PC-3 (cell line): ENCODE data around the gene PDIA6. TPM values are rescaled to one million over a fixed set of nuclear protein-coding genes. Genes with fewer than 3 reads are reported as not detected.

Experiments used
- ATAC-seq: fragments of 200-7000 bp; cut with Tn5 transposase; 2 replicates; pipeline ENCODE4 v1.9.1; 2020; ENCODE audit warnings: mild to moderate bottlenecking, moderate library complexity
- BruUV-seq: library from RNA; stranded (reverse); fragments of 400-500 nt; replicated peaks from 2 replicates; lab custom pipeline; 2021; lab: Mats Ljungman, UMichigan
- CTCF ChIA-PET: fragments of 300-600 bp; sonication (Branson Sonifier 250); formaldehyde crosslinking; loops from one replicate; lab custom pipeline; 2022; ENCODE audit warnings: antibody characterized with exemption; lab: Charles Lee
- POLR2A ChIA-PET: fragments of 300-600 bp; sonication (Branson Sonifier 250); formaldehyde crosslinking; loops from one replicate; lab custom pipeline; 2022; ENCODE audit warnings: antibody characterized with exemption; ENCODE audit not compliant: unreplicated experiment; lab: Charles Lee
- DNase-seq: peaks from one replicate; pipeline ENCODE4 v3.0.0-alpha.2; 2015
- H2AFZ ChIP-seq: fragments of 300-600 bp; sonication (generic); 2 replicates; pipeline ENCODE4 v1.6.0; 2016; ENCODE audit warnings: antibody characterized with exemption, low read length
- H3F3A ChIP-seq: fragments of 300-600 bp; sonication (generic); one replicate; pipeline ENCODE4 v1.6.0; 2017; ENCODE audit warnings: antibody characterized with exemption, low read length, control low read depth, mild to moderate bottlenecking; ENCODE audit not compliant: unreplicated experiment
- H3K27ac ChIP-seq: fragments of 300-600 bp; sonication (generic); 2 replicates; pipeline ENCODE4 v1.5.1; 2016; ENCODE audit warnings: mild to moderate bottlenecking, low read length
- H3K27me3 ChIP-seq: fragments of 300-600 bp; sonication (generic); 2 replicates; pipeline ENCODE4 v1.6.1; 2016; ENCODE audit warnings: low read length, mixed read lengths
- H3K36me3 ChIP-seq: fragments of 300-600 bp; sonication (generic); 2 replicates; pipeline ENCODE4 v1.6.1; 2016; ENCODE audit warnings: low read depth, mixed run types, low read length, mixed read lengths
- H3K4me1 ChIP-seq: fragments of 300-600 bp; sonication (generic); 2 replicates; pipeline ENCODE4 v1.5.1; 2016; ENCODE audit warnings: low read length; ENCODE audit not compliant: insufficient read depth
- H3K4me2 ChIP-seq: fragments of 300-600 bp; sonication (generic); 2 replicates; pipeline ENCODE4 v1.6.0; 2016; ENCODE audit warnings: low read length
- H3K4me3 ChIP-seq: fragments of 300-600 bp; sonication (generic); 2 replicates; pipeline ENCODE4 v1.5.1; 2016; ENCODE audit warnings: mild to moderate bottlenecking, low read length, mixed read lengths
- H3K79me2 ChIP-seq: fragments of 300-600 bp; sonication (generic); 2 replicates; pipeline ENCODE4 v1.6.1; 2017; ENCODE audit warnings: low read length, mixed read lengths
- H3K9ac ChIP-seq: fragments of 300-600 bp; sonication (generic); 2 replicates; pipeline ENCODE4 v1.6.0; 2016; ENCODE audit warnings: mild to moderate bottlenecking, low read length
- H3K9me2 ChIP-seq: fragments of 300-600 bp; sonication (generic); replicated peaks from 2 replicates; pipeline ENCODE4 v1.6.1; 2016; ENCODE audit warnings: mixed run types, low read length, mixed read lengths
- H3K9me3 ChIP-seq: fragments of 300-600 bp; sonication (generic); 2 replicates; pipeline ENCODE4 v1.6.1; 2016; ENCODE audit warnings: low read length, mixed read lengths
- H4K20me1 ChIP-seq: fragments of 300-600 bp; sonication (generic); 2 replicates; pipeline ENCODE4 v1.6.1; 2016; ENCODE audit warnings: low read length, mixed read lengths
- EZH2 ChIP-seq: fragments of 300-600 bp; sonication (generic); IDR thresholded peaks from one replicate; pipeline ENCODE4 v1.6.1; 2017; ENCODE audit warnings: antibody characterized with exemption, mild to moderate bottlenecking, low read length; ENCODE audit not compliant: unreplicated experiment
- EZH2phosphoT487 ChIP-seq: fragments of 300-600 bp; sonication (generic); IDR thresholded peaks from 2 replicates; pipeline ENCODE4 v1.6.1; 2018; ENCODE audit warnings: mild to moderate bottlenecking, antibody characterized with exemption, low read length, borderline replicate concordance
- intact Hi-C: fragments of 100-400 bp; cut with micrococcal nuclease; formaldehyde crosslinking; loops from 2 replicates; pipeline ENCODE4 v1.9.0; 2023
- total RNA-seq: library from RNA; depleted of rRNA; stranded (reverse); fragments of >200 nt; gene quantifications from 2 replicates; pipeline ENCODE4 v1.2.3, GENCODE V29; 2014
- TF ChIP-seq, protein P1 (sequence below): fragments of 300-600 bp; sonication (generic); conservative IDR thresholded peaks from 2 replicates; pipeline ENCODE4 v1.5.1; 2017; ENCODE audit warnings: antibody characterized with exemption, low read depth, mild to moderate bottlenecking, low read length

The PDIA6 gene
- total RNA-seq, 1 experiment from 2014 or later: 351 TPM

DNA sequence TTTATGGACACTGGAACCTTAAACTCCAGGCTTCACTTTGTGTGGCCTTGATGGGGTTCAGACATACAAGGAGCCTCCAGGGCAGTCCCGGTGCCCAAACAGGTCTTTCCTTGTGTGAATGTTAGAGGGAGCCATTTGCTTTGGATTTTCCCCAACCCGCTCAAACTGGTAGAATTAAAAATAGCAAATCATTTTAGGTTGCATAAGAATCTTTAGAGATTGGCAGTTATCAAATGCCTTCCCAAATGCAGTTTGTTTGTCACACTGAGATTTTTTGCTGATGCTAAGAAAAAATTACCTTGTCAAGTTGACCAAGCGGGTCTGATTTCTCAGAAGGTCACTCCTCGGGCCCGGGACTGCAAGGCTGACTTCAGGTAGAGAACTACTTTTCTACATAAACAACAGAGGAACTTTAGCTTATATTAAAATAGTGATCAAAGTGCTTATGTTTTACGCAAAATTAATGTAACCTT lies 54.7 kb downstream of the PDIA6 start:
- DNase-seq: no peak
- no peaks in the 10 kb centered on the region for H4K20me1 ChIP-seq
- no peak for TF ChIP-seq EZH2phosphoT487
- no peak for TF ChIP-seq EZH2
- TF ChIP-seq, protein P1, sequence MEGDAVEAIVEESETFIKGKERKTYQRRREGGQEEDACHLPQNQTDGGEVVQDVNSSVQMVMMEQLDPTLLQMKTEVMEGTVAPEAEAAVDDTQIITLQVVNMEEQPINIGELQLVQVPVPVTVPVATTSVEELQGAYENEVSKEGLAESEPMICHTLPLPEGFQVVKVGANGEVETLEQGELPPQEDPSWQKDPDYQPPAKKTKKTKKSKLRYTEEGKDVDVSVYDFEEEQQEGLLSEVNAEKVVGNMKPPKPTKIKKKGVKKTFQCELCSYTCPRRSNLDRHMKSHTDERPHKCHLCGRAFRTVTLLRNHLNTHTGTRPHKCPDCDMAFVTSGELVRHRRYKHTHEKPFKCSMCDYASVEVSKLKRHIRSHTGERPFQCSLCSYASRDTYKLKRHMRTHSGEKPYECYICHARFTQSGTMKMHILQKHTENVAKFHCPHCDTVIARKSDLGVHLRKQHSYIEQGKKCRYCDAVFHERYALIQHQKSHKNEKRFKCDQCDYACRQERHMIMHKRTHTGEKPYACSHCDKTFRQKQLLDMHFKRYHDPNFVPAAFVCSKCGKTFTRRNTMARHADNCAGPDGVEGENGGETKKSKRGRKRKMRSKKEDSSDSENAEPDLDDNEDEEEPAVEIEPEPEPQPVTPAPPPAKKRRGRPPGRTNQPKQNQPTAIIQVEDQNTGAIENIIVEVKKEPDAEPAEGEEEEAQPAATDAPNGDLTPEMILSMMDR: no peak
- no peak overlapping the region for H3K9ac ChIP-seq
- no peak overlapping the region for H2AFZ ChIP-seq
- H3K9me3 ChIP-seq: no peaks in the 10 kb centered on the region
- ATAC-seq: no peak; the same call in 1 of the 2 replicates
- no peak overlapping the region for H3K4me3 ChIP-seq
- no peak overlapping the region for H3K27ac ChIP-seq
- no TSS peak for BruUV-seq
- no peaks in the 10 kb centered on the region for H3K36me3 ChIP-seq
- CTCF ChIA-PET: no interaction called here
- H3F3A ChIP-seq: no peaks in the 10 kb centered on the region
- POLR2A ChIA-PET: no interaction called here
- no peaks in the 10 kb centered on the region for H3K79me2 ChIP-seq
- no peak overlapping the region for H3K4me2 ChIP-seq
- H3K27me3 ChIP-seq: no peaks in the 10 kb centered on the region
- H3K4me1 ChIP-seq: peaks cover 8% of the 10 kb centered on the region; the same call in 1 of the 2 replicates
- intact Hi-C loops: loop anchor here (5.0 kb wide), 1 partner anchor 41 kb away; no protein-coding TSS in a partner anchor
- H3K9me2 ChIP-seq: no peaks in the 10 kb centered on the region

DNA sequence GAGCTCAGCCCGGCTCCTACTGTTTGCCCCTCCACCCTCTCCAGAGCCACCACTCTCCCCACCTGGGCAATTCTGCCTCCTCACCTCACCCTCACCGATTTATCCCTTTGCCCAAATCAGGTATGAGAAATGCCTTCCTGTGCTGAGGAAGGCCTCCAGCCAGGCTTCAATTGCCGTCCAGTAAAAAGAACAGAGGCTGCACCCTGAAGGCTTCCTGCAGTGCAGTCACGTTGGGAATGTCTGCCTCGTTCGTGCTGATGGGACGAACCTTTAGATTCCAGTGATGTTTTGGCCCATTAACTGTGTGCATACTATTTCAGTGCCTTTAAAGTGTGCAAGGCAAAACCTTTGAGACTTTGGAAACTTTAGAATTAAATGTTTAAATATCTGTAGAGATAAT lies 57.0 kb downstream of the PDIA6 start:
- no peak overlapping the region for H2AFZ ChIP-seq
- ChIA-PET CTCF (no interaction called here), POLR2A (no interaction called here)
- H3F3A ChIP-seq: no peaks in the 10 kb centered on the region
- H3K27ac ChIP-seq: no peak overlapping the region
- H4K20me1 ChIP-seq: no peaks in the 10 kb centered on the region
- ATAC-seq: no peak
- H3K4me1 ChIP-seq: peaks cover 13% of the 10 kb centered on the region; the same call in 1 of the 2 replicates
- H3K9ac ChIP-seq: no peak overlapping the region
- no peak for DNase-seq
- no peaks in the 10 kb centered on the region for H3K27me3 ChIP-seq
- H3K36me3 ChIP-seq: no peaks in the 10 kb centered on the region
- H3K4me2 ChIP-seq: no peak overlapping the region
- no peaks in the 10 kb centered on the region for H3K9me3 ChIP-seq
- intact Hi-C loops: loop anchor here (5.0 kb wide), 1 partner anchor 38 kb away; no protein-coding TSS in a partner anchor
- H3K79me2 ChIP-seq: no peaks in the 10 kb centered on the region
- TF ChIP-seq, protein P1: no peak
- no peak for TF ChIP-seq EZH2phosphoT487
- TF ChIP-seq EZH2: no peak
- H3K4me3 ChIP-seq: no peak overlapping the region
- H3K9me2 ChIP-seq: no peaks in the 10 kb centered on the region
- BruUV-seq: no TSS peak

DNA sequence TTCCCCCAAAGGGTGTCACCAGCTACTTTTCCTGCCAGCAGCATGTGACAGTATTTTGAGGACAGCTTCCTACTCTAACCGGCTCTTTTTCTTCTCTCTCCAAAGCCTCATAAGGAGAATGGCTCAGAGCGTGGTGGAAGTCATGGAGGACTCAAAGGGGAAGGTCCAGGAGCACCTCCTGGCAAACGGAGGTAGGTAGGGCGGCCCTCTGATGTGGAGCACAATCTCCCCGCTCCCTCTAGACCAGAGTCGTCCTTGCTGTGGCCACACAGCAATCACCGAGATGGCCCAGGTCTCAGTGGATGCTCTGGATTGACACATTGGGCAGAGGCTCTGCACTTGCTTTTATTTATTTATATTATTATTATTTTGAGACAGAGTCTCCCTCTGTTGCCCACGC lies 58.7 kb downstream of the PDIA6 start:
- Histone ChIP-seq H3K4me2 (no peak overlapping the region), H3K27ac (no peak overlapping the region), H3F3A (no peaks in the 10 kb centered on the region), H3K4me3 (no peak overlapping the region), H3K4me1 (peaks cover 13% of the 10 kb centered on the region; the same call in 1 of the 2 replicates), H4K20me1 (no peaks in the 10 kb centered on the region), H3K9me2 (no peaks in the 10 kb centered on the region), H3K9me3 (no peaks in the 10 kb centered on the region), H2AFZ (no peak overlapping the region), H3K9ac (no peak overlapping the region), H3K27me3 (no peaks in the 10 kb centered on the region), H3K36me3 (no peaks in the 10 kb centered on the region), H3K79me2 (no peaks in the 10 kb centered on the region)
- DNase-seq: no peak
- intact Hi-C loops: no loop called here
- TF ChIP-seq EZH2phosphoT487: no peak
- TF ChIP-seq, protein P1: no peak
- no peak for TF ChIP-seq EZH2
- ATAC-seq: no peak
- BruUV-seq: no TSS peak
- ChIA-PET CTCF (no interaction called here), POLR2A (no interaction called here)
